HG03103 (cell line): ENCODE measurements around the gene RASL11B.

Experiments
- ATAC-seq: cut with Tn5 transposase; IDR thresholded peaks from one replicate; pipeline ENCODE4 v1.9.1; 2021; ENCODE audit warnings: low read depth; ENCODE audit not compliant: unreplicated experiment

RASL11B gene

GRCh38 chr4:52911684-52912294, 49.7 kb downstream of the RASL11B start:
- no peak for ATAC-seq

GRCh38 chr4:52912608-52913007, 50.5 kb downstream of the RASL11B start:
- ATAC-seq = no peak

DNA sequence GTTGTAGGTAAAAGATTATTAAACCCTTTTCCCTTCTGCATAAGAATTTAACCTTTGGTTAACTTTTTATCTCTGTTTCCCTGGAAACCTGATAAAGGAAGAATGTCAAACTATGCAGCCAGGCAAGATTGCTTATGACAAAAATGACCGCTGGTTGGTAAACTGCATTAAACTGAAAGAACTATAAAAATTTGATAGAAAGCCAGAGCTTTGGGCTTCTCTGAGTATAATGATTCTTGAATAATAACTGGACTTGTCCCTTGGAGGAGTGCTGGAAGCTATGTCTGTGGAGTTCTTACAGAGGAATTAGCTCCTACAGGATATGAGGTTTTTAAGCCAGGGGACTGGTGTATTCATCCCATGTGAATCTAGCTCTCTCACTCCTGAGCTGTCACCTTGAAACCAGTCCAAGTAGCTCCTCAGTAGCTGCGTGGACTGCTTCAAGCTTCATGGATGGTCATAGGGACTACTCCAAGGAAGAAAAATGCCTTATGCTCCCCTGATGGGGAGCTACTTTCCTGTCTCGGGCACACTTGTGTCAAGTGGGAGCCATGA, 52.0 kb downstream of the RASL11B start:
- no peak for ATAC-seq

- no peak for ATAC-seq
Observed at GRCh38 chr4:52915191-52915590, 53.1 kb downstream of the RASL11B start.

GRCh38 chr4:52915730-52916300, 53.7 kb downstream of the RASL11B start:
- ATAC-seq = no peak
